GM18861 (cell line): ENCODE results near the gene GNAI3.

Experiments
- ATAC-seq: cut with Tn5 transposase; IDR thresholded peaks from one replicate; pipeline ENCODE4 v1.9.1; 2021; ENCODE audit not compliant: unreplicated experiment

GNAI3 gene

GRCh38 chr1:109592916-109593315, 44.5 kb downstream of the GNAI3 start:
- no peak for ATAC-seq

- no peak for ATAC-seq
These were observed 47.1 kb downstream of the GNAI3 start for GRCh38 chr1:109595531-109595930.

- ATAC-seq = no peak
These were observed 49.7 kb downstream of the GNAI3 start for GRCh38 chr1:109598156-109598555.

- no peak for ATAC-seq
These were observed 50.2 kb downstream of the GNAI3 start for GRCh38 chr1:109598655-109599054.

GRCh38 chr1:109603229-109603628, 54.8 kb downstream of the GNAI3 start:
- no peak for ATAC-seq

GRCh38 chr1:109605381-109605780, 57.0 kb downstream of the GNAI3 start:
- no peak for ATAC-seq

GRCh38 chr1:109609881-109610280, 61.5 kb downstream of the GNAI3 start:
- no peak for ATAC-seq

- no peak for ATAC-seq
These were observed 62.3 kb downstream of the GNAI3 start for GRCh38 chr1:109610609-109611307.

- no peak for ATAC-seq
These were observed 63.0 kb downstream of the GNAI3 start for GRCh38 chr1:109611308-109611990.

GRCh38 chr1:109613361-109614147, 65.1 kb downstream of the GNAI3 start:
- ATAC-seq = no peak

GRCh38 chr1:109615879-109616278, 67.5 kb downstream of the GNAI3 start:
- no peak for ATAC-seq

- no peak for ATAC-seq
These were observed 68.0 kb downstream of the GNAI3 start for GRCh38 chr1:109616391-109616790.

GRCh38 chr1:109617291-109617801, 68.9 kb downstream of the GNAI3 start:
- no peak for ATAC-seq

- no peak for ATAC-seq
These were observed 70.5 kb downstream of the GNAI3 start for GRCh38 chr1:109618661-109619575.

- peak; percentile 27 for ATAC-seq
These were observed 71.4 kb downstream of the GNAI3 start, which contains the start of the genes AMPD2 and GNAT2 for GRCh38 chr1:109619576-109620400. AMPD2 (plus strand) TSS chr1:109619837; CDS start chr1:109621176, 1,339 bp downstream. GNAT2 (minus strand) TSS chr1:109619616; CDS start chr1:109612870, 6,746 bp downstream.

GRCh38 chr1:109620401-109620791, 72.0 kb downstream of the GNAI3 start:
- no peak for ATAC-seq

GRCh38 chr1:109620841-109621286, 72.4 kb downstream of the GNAI3 start:
- peak; percentile 76 for ATAC-seq

- ATAC-seq = no peak
These were observed 73.1 kb downstream of the GNAI3 start for GRCh38 chr1:109621379-109622136.
